ENCODE results near the gene KRT40. TPM values are rescaled to one million over a fixed set of nuclear protein-coding genes. Genes with fewer than 3 reads are reported as not detected.

KRT40 gene
- total and polyA plus RNA-seq, 9 of the 15 experiments (the other 6 are each of a cell fraction or from before 2014, with no cell fraction given), result not detected

GRCh38 chr17:40997361-40997760 lies 13.2 kb upstream of the KRT40 start:
- ATAC-seq, result no peak
- H3K36me3 ChIP-seq (ENCODE audit: control insufficient read depth, insufficient read depth, low read length), result no peaks in the 10 kb centered on the region
- no peak overlapping the region for H3K27ac ChIP-seq (ENCODE audit: extremely low read depth, low read depth, low read length)
- TF ChIP-seq ZNF212 (CRISPR knock-in tag; IDR thresholded peaks at IDR 0.05), result no peak
- no peak for TF ChIP-seq GTF2A2 (tag; IDR thresholded peaks at IDR 0.05)
- TF ChIP-seq ARHGAP35 (IDR thresholded peaks at IDR 0.05; ENCODE audit: partially characterized antibody), result no peak
- TF ChIP-seq TOE1 (IDR thresholded peaks at IDR 0.05; ENCODE audit: borderline replicate concordance), result no peak
- no peak for TF ChIP-seq TOE1 (CRISPR knock-in tag; IDR thresholded peaks at IDR 0.05; ENCODE audit: borderline replicate concordance, low read depth)
- no peak for TF ChIP-seq ATF3 (IDR thresholded peaks at IDR 0.05)
- no peak for TF ChIP-seq ATF3 (CRISPR knock-in tag; conservative IDR thresholded peaks at IDR 0.05)
- no peak for TF ChIP-seq SMAD4 (CRISPR knock-in tag; conservative IDR thresholded peaks at IDR 0.05)
- no peak for TF ChIP-seq NR0B1 (IDR thresholded peaks at IDR 0.05; ENCODE audit: partially characterized antibody)
- TF ChIP-seq ZNF134 (CRISPR knock-in tag; conservative IDR thresholded peaks at IDR 0.05), result no peak
- no peak for TF ChIP-seq NFIX (CRISPR knock-in tag; IDR thresholded peaks at IDR 0.05; ENCODE audit: low read depth)
- TF ChIP-seq HMG20A (CRISPR knock-in tag; conservative IDR thresholded peaks at IDR 0.05), result no peak
- no peak for TF ChIP-seq LARP7 (IDR thresholded peaks at IDR 0.05)
- TF ChIP-seq TARDBP (IDR thresholded peaks at IDR 0.05), result no peak
- TF ChIP-seq CTCF (IDR thresholded peaks at IDR 0.05 in 2 of 3, conservative IDR thresholded peaks at IDR 0.05 in 1 of 3; ENCODE audit: insufficient read depth in 2 of 3, low read depth in 1 of 3, low read length in 3 of 3), result no peak
- no peak for TF ChIP-seq MCM2 (IDR thresholded peaks at IDR 0.05; ENCODE audit: low read depth)
- peaks cover 0 to 5% of the 10 kb centered on the region in 2 experiments; a peak in 2 of 5 replicates for H3K27me3 ChIP-seq (ENCODE audit: control insufficient read depth in 2 of 2, insufficient read depth in 2 of 2, low read length in 2 of 2)
- 0% methylated on average over 2 of the region's 2 CpGs for WGBS (ENCODE audit: insufficient coverage, low coverage, missing lambda C conversion rate)
- ChIA-PET POLR2A (no interaction called here), CTCF (ENCODE audit: low intra/inter-chr PET ratio) (no interaction called here)
- H3K9me3 ChIP-seq (replicated peaks; ENCODE audit: control insufficient read depth, insufficient read depth, low read depth, low read length), result no peaks in the 10 kb centered on the region
- no peak overlapping the region for H2AFZ ChIP-seq (ENCODE audit: low read depth, low read length)
- no peak overlapping the region for H3K9ac ChIP-seq (ENCODE audit: insufficient read depth in 1 of 2, low read depth in 2 of 2, low read length in 2 of 2)
- DNase-seq (ENCODE audit: extremely low read depth in 1 of 4, low spot score in 3 of 4), result no peak
- FAIRE-seq, result no peak
- intact Hi-C loops (cut with micrococcal nuclease), result no loop called here
- BruUV-seq (replicated peaks), result no TSS peak
- no peaks in the 10 kb centered on the region for H3K4me1 ChIP-seq (replicated peaks in 1 of 2; ENCODE audit: control insufficient read depth in 2 of 2, insufficient read depth in 2 of 2, low read length in 2 of 2)
- H4K20me1 ChIP-seq (replicated peaks; ENCODE audit: control insufficient read depth, insufficient read depth, low read length), result no peaks in the 10 kb centered on the region
- no peaks in the 10 kb centered on the region for H3K9me1 ChIP-seq (ENCODE audit: control insufficient read depth, insufficient read depth, low read length)
- H3K4me3 ChIP-seq, result no peak overlapping the region
- in situ Hi-C loops (cut with MboI), result no loop called here
- no peaks in the 10 kb centered on the region for H3K79me2 ChIP-seq (ENCODE audit: control insufficient read depth, insufficient read depth, low read length)
- no peak overlapping the region for H3K4me2 ChIP-seq (ENCODE audit: insufficient read depth, low read length)

Data from K562 (cell line).